GM18499 (cell line): ENCODE results near the gene GAMT.

Experiments
- ATAC-seq: cut with Tn5 transposase; IDR thresholded peaks from one replicate; pipeline ENCODE4 v1.9.1; 2021; ENCODE audit warnings: moderate number of reproducible peaks; ENCODE audit not compliant: insufficient read depth, unreplicated experiment

GAMT gene

GRCh38 chr19:1387684-1388636, 13.4 kb downstream of the GAMT start:
- no peak for ATAC-seq

GRCh38 chr19:1386945-1387683, 14.2 kb downstream of the GAMT start:
- no peak for ATAC-seq

GRCh38 chr19:1385816-1386215, 15.5 kb downstream of the GAMT start:
- no peak for ATAC-seq

- no peak for ATAC-seq
Measured at GRCh38 chr19:1384478-1385110, 16.7 kb downstream of the GAMT start.

- no peak for ATAC-seq
Measured at GRCh38 chr19:1384085-1384462, 17.3 kb downstream of the GAMT start.

- peak; percentile 48 for ATAC-seq
Measured at GRCh38 chr19:1383312-1384084, 17.8 kb downstream of the GAMT start, which contains the start of gene NDUFS7. NDUFS7 (plus strand) TSS chr19:1383907; CDS start chr19:1383927, 20 bp downstream.

GRCh38 chr19:1383017-1383311, 18.4 kb downstream of the GAMT start:
- ATAC-seq, result no peak

- no peak for ATAC-seq
Measured at GRCh38 chr19:1382250-1382649, 19.1 kb downstream of the GAMT start.

GRCh38 chr19:1379961-1380489, 21.3 kb downstream of the GAMT start:
- ATAC-seq, result no peak

- no peak for ATAC-seq
Measured at GRCh38 chr19:1379126-1379905, 22.0 kb downstream of the GAMT start.

GRCh38 chr19:1377965-1378785, 23.2 kb downstream of the GAMT start:
- no peak for ATAC-seq

- no peak for ATAC-seq
Measured at GRCh38 chr19:1377176-1377964, 24.0 kb downstream of the GAMT start.

- ATAC-seq, result no peak
Measured at GRCh38 chr19:1376415-1376805, 24.9 kb downstream of the GAMT start.

- no peak for ATAC-seq
Measured at GRCh38 chr19:1374250-1374577, 27.1 kb downstream of the GAMT start.

GRCh38 chr19:1373534-1374249, 27.6 kb downstream of the GAMT start:
- ATAC-seq, result no peak

- ATAC-seq, result no peak
Measured at GRCh38 chr19:1373042-1373533, 28.3 kb downstream of the GAMT start.
